ENCODE data around the gene ENTPD1. TPM values are rescaled to one million over a fixed set of nuclear protein-coding genes. Genes with fewer than 3 reads are reported as not detected.

ENTPD1 gene
- total and polyA plus RNA-seq, 9 of the 15 experiments (the other 6 are each of a cell fraction or from before 2014, with no cell fraction given): 0.07 to 1.5 (median 0.37) TPM

GRCh38 chr10:95906677-95907455, 150.9 kb downstream of the ENTPD1 start (continued):
- TF ChIP-seq ZNF766 (CRISPR knock-in tag; conservative IDR thresholded peaks at IDR 0.05) (no peak), ZNF764 (CRISPR knock-in tag; IDR thresholded peaks at IDR 0.05; ENCODE audit: low read depth) (no peak), DEAF1 (CRISPR knock-in tag; IDR thresholded peaks at IDR 0.05) (no peak)

- ATAC-seq: peak; percentile 97
- POLR2A ChIA-PET: interaction anchor here (0.5 to 1.0 kb wide), 3 partner anchors 13 to 607 kb away, joined by 3 to 4 read pairs (median 3); no protein-coding TSS in a partner anchor
- TF ChIP-seq NELFE (IDR thresholded peaks at IDR 0.05; ENCODE audit: insufficient read depth, insufficient read length): no peak
- no peak for TF ChIP-seq PTBP1 (IDR thresholded peaks at IDR 0.05; ENCODE audit: low read depth, low read length)
- no peak for TF ChIP-seq TAF7 (tag; IDR thresholded peaks at IDR 0.05)
- peak; percentile 84 for TF ChIP-seq ZNF511 (CRISPR knock-in tag; IDR thresholded peaks at IDR 0.05)
- TF ChIP-seq NEUROD1 (IDR thresholded peaks at IDR 0.05; ENCODE audit: borderline replicate concordance, low read depth, low read length, partially characterized antibody): no peak
- peak; percentile 46; the same call in 1 of the 2 replicates for TF ChIP-seq CREB3L1 (IDR thresholded peaks at IDR 0.05; ENCODE audit: borderline replicate concordance, low read depth)
- TF ChIP-seq MEIS2 (IDR thresholded peaks at IDR 0.05; ENCODE audit: partially characterized antibody): peak; percentile 35
- no peak for TF ChIP-seq RFX7 (CRISPR knock-in tag; IDR thresholded peaks at IDR 0.05)
- TF ChIP-seq ZNF134 (CRISPR knock-in tag; conservative IDR thresholded peaks at IDR 0.05): no peak
- peak; percentile 50; the same call in 1 of the 2 replicates for TF ChIP-seq GABPB1 (CRISPR knock-in tag; IDR thresholded peaks at IDR 0.05)
- TF ChIP-seq SP2 (IDR thresholded peaks at IDR 0.05; ENCODE audit: extremely low read depth, low read depth, low read length, poor library complexity, severe bottlenecking): no peak
- TF ChIP-seq ASH1L (IDR thresholded peaks at IDR 0.05; ENCODE audit: borderline replicate concordance, low read depth, partially characterized antibody): no peak
Observed at GRCh38 chr10:95907456-95908253, 151.7 kb downstream of the ENTPD1 start, which contains the start of gene CC2D2B. TSS of gene CC2D2B (plus strand) at chr10:95907975. CDS start at chr10:95911324, 3,349 bp downstream.

More at GRCh38 chr10:95907456-95908253, 151.7 kb downstream of the ENTPD1 start, which contains the start of gene CC2D2B:
- H3K36me3 ChIP-seq (ENCODE audit: control insufficient read depth, insufficient read depth, low read length): peaks cover 21% of the 10 kb centered on the region; the same call in 2 of the 3 replicates
- no peaks in the 10 kb centered on the region for H3K9me1 ChIP-seq (ENCODE audit: control insufficient read depth, insufficient read depth, low read length)
- under 1% methylated on average over 40 of the region's 69 CpGs for WGBS (ENCODE audit: insufficient coverage, low coverage, missing lambda C conversion rate)
- DNase-seq (ENCODE audit: extremely low read depth in 1 of 4, low spot score in 3 of 4) (peak; percentile 72 to 82 (median 76)), FAIRE-seq (peak; percentile 85)
- peak within 1 kb of the TSS; percentile 66 to 85 for H3K9ac ChIP-seq (ENCODE audit: insufficient read depth in 1 of 2, low read depth in 2 of 2, low read length in 2 of 2)
- H3K4me3 ChIP-seq: peak within 1 kb of the TSS; percentile 57
- no peaks in the 10 kb centered on the region for H4K20me1 ChIP-seq (replicated peaks; ENCODE audit: control insufficient read depth, insufficient read depth, low read length)
- BruUV-seq (replicated peaks): TSS peak; percentile 52
- intact Hi-C loops (cut with micrococcal nuclease) (no loop called here), in situ Hi-C loops (cut with MboI) (no loop called here)
- H3K79me2 ChIP-seq (ENCODE audit: control insufficient read depth, insufficient read depth, low read length): peaks cover 11% of the 10 kb centered on the region; the same call in 2 of the 3 replicates
- peaks cover 0 to 8% of the 10 kb centered on the region in 2 experiments; a peak in 3 of 5 replicates for H3K4me1 ChIP-seq (replicated peaks in 1 of 2; ENCODE audit: control insufficient read depth in 2 of 2, insufficient read depth in 2 of 2, low read length in 2 of 2)
- peak within 1 kb of the TSS; percentile 84 for H3K4me2 ChIP-seq (ENCODE audit: insufficient read depth, low read length)
- no peaks in the 10 kb centered on the region for H3K27me3 ChIP-seq (ENCODE audit: control insufficient read depth in 2 of 2, insufficient read depth in 2 of 2, low read length in 2 of 2)
- no peaks in the 10 kb centered on the region for H3K9me3 ChIP-seq (replicated peaks; ENCODE audit: control insufficient read depth, insufficient read depth, low read depth, low read length)
- CTCF ChIA-PET (ENCODE audit: low intra/inter-chr PET ratio): no interaction called here
- peak within 1 kb of the TSS; percentile 93 for H2AFZ ChIP-seq (ENCODE audit: low read depth, low read length)
- H3K27ac ChIP-seq (ENCODE audit: extremely low read depth, low read depth, low read length): peak within 1 kb of the TSS; percentile 60

Measured in K562 (cell line).